Ureter (tissue), 1 donor: ENCODE measurements around the gene TTF1. TPM values are rescaled to one million over a fixed set of nuclear protein-coding genes. Genes with fewer than 3 reads are reported as not detected.
A peak's percentile ranks its signal among the peaks of the same experiment; 100 is the strongest.

Source experiments
- DNase-seq: peaks from one replicate; pipeline ENCODE4 v3.0.0-alpha.2; 2020; ENCODE audit warnings: low spot score
- total RNA-seq: library from RNA; stranded (reverse); gene quantifications from one replicate; pipeline ENCODE4 v1.2.4, GENCODE V29; 2023
- donor health status: DM: yes; HTN: yes; CAD: no.

The TTF1 gene
- total RNA-seq, 1 donor from 2014 or later: 13.1 TPM

DNA sequence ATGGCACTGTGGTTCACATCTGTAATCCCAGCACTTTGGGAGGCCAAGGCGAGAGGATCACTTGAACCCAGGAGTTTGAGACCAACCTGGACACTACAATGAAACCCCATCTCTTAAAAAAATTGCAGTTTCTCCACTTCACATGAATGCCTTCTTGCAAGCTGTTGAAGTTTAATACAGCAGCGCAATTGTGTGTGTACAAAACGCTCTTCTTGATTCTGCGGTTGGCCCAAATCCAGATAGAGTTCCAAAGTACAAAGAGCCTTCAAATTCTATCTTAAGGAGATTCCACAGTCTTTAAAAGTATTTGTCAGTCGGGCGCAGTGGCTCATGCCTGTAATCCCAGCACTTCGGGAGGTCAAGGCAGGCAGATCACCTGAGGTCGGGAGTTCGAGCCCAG is 42.6 kb downstream of the TTF1 start:
- no peak for DNase-seq

DNA sequence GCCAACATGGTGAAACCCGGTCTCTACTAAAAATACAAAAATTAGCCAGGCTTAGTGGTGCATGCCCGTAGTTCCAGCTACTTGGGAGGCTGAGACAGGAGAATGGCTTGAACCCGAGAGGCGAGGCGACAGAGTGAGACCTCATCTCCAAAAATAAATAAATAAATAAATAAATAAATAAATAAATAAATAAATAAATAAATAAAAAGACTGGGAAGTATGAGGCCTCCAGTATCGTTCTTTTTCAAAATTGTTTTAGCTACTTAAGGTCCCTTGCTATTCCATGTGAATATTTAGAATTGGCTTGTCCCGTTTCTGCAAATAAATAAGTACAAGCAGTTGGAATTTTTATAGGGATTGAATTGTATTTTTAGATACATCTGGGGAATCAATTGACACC is 48.9 kb downstream of the TTF1 start:
- no peak for DNase-seq

DNA sequence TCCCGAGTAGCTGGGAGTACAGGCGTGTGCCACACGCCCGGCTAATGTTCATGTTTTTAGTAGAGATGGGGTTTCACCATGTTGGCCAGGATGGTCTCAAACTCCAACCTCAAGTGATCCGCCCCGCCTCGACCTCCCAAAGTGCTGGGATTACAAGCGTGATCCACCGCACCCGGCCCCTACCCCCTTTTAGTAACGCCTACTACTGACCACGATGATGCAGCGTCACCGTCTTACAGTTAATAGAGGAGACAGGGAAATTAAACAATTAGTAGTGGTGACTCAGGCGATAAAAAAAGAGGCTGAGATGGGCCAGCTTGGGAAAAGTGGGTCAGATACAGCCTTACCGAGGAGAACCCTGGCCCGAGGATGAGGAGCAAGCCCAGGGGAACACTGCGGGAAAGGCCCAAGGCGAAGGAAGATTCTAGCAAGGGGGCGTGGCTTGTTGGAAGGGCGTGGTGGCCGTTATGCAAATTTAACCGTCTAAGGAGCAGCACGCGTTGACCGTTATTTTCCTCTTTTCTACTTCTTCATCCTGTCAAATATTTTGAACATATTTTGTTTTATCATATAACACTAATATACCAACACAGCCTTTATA is 50.2 kb downstream of the TTF1 start:
- DNase-seq: no peak

DNA sequence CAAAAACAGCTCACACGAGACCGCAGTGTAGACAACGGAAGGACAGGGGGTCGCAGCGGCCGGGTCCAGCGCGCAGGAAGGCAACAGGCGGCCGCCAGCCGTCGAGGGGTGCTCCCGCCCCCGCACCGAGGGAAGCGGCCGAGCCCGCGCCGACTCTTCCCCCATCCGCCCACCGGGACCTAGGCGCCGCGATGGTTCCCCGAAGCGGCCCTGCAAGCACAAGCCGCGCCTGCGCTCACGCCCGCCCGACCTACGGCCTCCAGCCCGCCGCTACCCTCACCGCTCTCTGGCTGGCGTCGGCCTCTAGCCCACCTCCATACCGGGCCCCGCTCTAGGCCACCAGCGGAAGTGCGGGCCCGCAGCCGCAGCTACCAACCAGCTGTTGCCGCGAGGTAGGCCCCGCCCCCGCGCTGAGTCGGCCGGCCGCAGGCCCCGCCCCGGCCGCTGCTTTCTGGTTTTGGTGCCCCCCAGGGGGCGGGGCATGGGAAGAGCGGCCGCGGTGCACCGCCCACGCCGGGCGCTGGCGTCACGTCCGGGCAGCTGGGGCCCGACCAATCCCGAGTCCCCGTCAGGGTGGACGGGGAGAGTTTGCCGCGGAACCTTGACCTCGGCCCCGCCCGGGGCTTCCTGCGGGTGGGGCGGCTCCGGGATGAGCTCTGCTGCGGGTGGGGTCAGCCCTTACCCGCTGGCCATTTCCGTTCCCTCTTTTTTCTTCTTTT is 51.8 kb downstream of the TTF1 start, which contains the start of gene SETX:
SETX (minus strand) TSS at position 350 of the 719 bp plus-strand sequence. CDS start 5,558 bp downstream, outside the sequence.
- DNase-seq: peak; percentile 96

DNA sequence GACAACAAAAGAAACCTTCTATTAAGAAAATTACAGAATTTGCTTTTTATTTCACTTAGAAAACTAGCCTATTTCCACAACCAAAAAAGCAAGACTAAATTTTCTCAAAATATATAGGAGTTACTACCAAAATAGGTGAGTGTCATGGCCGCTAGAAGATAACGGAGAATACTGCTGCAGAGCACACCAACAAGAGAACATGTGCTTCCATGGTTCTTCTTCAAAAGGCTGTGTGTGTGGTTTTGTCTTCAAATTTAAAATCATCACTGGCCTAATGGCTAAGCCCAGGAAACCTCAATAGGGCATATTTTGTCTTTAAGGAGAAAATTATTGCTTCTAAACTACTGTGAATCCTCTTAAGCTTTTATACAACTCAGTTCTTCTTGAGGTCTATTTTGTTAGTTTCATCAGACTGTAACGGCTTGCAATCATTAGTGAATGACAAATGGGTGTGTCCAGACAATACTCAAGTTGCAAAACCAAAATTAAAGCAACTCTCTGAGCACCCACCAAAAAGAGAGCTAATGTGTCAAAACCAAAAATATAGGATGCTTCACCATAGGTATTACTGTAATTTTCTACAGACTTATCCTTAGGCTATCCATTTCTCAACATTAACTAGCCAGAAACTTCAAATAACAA is 55.1 kb downstream of the TTF1 start:
- no peak for DNase-seq

DNA sequence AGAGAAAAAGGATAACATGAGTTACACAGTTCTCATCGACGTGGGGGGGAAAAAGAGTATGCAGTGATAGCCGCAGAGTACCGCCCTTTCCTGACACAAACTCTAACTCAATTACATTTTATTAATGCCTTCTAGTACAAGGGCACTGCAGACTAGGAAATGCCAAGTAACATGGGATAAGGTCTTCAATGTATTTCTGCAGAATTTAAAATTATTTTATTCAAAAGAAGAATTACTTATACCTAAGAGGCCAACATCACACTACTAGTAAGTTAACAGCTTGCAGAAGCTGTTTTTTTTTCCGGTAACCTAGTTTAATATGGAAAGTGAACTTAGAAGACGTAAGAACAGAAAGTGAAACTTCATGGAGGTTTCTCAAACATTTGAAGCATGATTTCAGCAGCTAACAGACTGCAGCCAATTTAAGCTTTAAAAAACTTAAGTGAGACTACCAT is 55.8 kb downstream of the TTF1 start:
- no peak for DNase-seq

DNA sequence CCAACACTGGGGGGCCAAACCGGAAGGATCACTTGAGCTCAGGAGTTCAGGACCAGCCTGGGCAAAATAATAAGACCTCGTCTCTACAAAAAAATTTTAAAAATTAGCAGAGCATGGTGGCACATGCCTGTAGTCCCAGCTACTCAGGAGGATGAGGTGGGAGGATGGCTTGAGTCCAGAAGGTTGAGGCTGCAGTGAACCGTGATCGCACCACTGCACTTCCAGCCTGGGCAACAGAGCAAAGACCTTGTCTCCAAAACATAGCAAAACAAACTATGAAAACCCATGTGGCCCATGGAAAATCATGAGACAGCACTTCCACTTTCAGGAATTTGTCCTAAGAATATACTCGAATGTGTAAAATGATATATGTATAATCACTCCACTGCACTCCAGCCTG is 58.0 kb downstream of the TTF1 start:
- DNase-seq: no peak

DNA sequence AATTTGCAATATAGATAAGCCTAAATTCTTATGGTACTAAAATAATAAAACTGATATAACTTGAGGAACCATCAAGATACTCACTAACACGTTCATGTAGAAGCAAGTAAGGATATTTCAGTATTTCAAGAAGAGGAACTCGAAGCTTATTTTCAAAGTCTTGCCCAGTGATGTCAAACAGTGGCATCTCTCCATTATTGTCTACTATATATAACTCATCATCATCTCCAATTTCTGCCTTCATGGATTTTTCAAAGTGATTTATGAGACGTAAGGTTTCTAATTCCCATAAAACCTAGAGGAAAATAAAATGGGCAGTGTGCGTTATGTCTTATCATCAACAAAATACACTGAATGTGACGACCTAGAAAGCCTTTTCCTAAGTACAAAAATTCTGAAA is 60.5 kb downstream of the TTF1 start:
- no peak for DNase-seq

DNA sequence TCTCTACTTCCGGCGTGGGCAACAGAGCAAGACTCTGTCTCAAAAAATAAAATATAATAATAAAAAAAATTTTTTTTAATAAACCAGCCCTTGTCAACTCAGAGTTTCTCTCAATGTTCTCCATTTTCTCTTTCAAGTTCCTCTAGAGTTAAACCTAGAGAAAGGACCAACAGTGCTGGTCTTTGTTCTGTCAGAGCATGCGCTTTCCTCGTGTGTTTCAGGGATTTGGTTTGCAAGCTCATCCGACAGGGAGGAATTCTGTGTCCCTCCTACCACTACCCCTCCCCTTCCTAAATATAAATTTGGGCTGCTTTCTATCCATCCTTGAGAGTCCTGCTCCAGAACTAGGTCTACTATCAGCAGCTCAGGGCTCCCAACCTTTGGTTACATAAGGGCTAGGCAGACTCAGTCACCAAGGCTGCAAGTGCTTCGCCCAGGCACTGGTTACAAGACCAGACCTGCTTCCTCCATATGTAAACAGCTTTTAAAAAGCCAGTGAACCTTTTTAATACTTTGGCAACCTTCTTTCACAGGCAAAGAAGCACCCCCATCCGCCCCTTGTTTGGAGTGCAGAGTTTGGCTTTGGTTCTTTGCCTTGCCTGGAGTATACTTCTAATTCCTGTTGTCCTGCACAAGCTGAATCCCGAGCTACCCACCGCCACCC is 65.3 kb downstream of the TTF1 start:
- no peak for DNase-seq

DNA sequence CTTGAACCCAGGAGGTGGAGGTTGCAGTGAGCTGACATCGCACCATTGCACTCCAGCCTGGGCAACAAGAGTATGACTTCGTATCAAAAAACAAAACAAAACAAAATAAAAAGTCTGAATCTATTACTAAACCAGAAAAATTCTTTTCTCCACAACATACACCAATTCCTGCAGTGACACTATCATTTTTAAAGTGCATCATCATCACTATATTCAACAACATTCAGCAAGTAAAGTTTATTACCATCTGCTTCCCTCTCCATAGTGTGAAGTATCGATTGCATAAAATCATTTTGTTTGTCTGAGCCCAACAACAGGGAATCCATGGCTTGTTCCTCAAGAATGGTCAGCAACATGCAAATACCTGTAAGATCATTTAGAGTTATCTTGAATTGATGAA is 72.3 kb downstream of the TTF1 start:
- no peak for DNase-seq

DNA sequence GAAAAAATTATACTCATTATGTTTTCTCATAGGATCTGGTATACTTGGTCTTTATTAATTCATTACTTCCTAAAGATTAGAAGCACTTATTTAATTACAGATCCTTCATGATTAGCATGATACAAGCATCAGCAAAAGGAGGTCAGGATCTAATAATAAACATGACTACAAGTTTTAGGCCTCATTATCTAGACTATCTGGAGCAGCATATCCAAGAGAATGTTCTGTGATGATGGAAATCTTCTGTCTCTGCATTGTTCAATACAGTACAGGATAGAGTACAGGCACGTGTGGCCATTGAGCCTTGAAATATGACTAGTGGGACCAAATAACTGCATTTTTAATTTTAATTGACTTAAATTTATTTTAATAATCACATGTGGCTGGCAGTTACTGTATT is 73.1 kb downstream of the TTF1 start:
- no peak for DNase-seq

DNA sequence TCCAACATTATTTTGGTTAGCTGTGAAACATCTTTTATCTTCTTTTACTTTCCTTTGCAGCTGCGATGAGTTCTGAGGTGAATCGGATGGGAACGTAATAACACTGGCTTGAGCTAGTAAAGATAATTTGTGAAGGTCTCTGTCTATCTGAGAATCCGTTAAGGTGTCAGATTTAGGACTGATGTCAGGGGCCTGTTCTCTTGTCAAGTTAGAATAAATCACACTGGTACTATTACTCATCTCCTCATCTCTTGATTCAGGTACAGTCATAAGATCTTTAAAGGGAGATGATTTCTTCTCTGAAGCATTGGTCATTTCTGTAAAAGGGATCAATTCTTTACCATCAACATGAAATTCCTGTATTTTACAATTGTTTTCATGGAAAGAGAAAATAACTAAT is 78.1 kb downstream of the TTF1 start:
- DNase-seq: no peak

DNA sequence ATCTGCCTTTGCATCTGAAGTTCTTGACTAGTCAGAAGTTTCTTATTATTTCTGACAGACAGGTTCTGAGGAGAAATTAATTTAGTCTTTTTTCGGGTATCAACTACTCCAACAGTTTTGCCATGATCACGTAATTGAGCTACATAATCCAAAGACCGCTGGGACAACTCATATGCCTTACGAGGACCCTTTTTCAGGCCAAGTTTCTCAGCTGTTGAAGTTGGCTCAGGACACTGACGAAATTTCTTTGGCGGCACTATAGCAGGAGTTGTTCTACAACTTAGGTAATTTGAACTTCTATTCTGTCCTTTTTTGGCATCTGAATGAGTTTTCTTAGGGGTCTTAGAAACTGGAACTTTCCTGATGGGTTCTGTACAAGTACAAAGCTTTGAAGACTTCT is 79.1 kb downstream of the TTF1 start:
- no peak for DNase-seq

Other genes starting within 250 kb of the TTF1 start
- gene NTNG2, start 244.8 kb downstream of the TTF1 start, total RNA-seq: 2.2 TPM
- 67.6 TPM for gene SETX, start 51.9 kb downstream of the TTF1 start, total RNA-seq
- not detected for gene CFAP77, start 3.4 kb upstream of the TTF1 start, total RNA-seq
- gene BARHL1, start 175.8 kb upstream of the TTF1 start, total RNA-seq: not detected